Left ventricle myocardium inferior (tissue), 1 donor: ENCODE measurements around the gene ATP1A1. TPM values are rescaled to one million over a fixed set of nuclear protein-coding genes. Genes with fewer than 3 reads are reported as not detected.

ENCODE experiments used
- DNase-seq: peaks from one replicate; pipeline ENCODE4 v3.0.0-alpha.2; 2020
- H3K27ac ChIP-seq: fragments of 200-600 bp; replicated peaks from 2 replicates; pipeline ENCODE4 v1.8.0; 2021
- H3K27me3 ChIP-seq: fragments of 200-600 bp; 2 replicates; pipeline ENCODE4 v1.8.0; 2021; ENCODE audit warnings: low read depth
- H3K36me3 ChIP-seq: fragments of 200-600 bp; 2 replicates; pipeline ENCODE4 v1.8.0; 2021
- H3K4me1 ChIP-seq: fragments of 200-600 bp; 2 replicates; pipeline ENCODE4 v1.8.0; 2021
- H3K4me3 ChIP-seq: fragments of 200-600 bp; 2 replicates; pipeline ENCODE4 v1.8.0; 2021; ENCODE audit warnings: mild to moderate bottlenecking, moderate library complexity
- H3K9me3 ChIP-seq: fragments of 200-600 bp; replicated peaks from 2 replicates; pipeline ENCODE4 v1.8.0; 2021
- intact Hi-C: fragments of 100-400 bp; cut with micrococcal nuclease; formaldehyde crosslinking; loops from one replicate; pipeline ENCODE4 v1.11.0; 2022
- total RNA-seq: library from RNA; stranded (reverse); fragmentation: NEBNext Ultra II Directional; extraction: Animal tissue kit (Norgen Biotek cat#: 25700); gene quantifications from one replicate; pipeline ENCODE4 v1.2.1, GENCODE V29; 2021
- TF ChIP-seq, protein P1 (sequence below): fragments of 200-600 bp; IDR thresholded peaks from 2 replicates; pipeline ENCODE4 v1.8.0; 2021; ENCODE audit warnings: antibody characterized with exemption, mild to moderate bottlenecking, borderline replicate concordance
- donor health status: DM: no; HTN: yes; CAD: no; lungs with severe emphysema.

The ATP1A1 gene
- total RNA-seq, 1 donor from 2014 or later: 230 TPM

DNA sequence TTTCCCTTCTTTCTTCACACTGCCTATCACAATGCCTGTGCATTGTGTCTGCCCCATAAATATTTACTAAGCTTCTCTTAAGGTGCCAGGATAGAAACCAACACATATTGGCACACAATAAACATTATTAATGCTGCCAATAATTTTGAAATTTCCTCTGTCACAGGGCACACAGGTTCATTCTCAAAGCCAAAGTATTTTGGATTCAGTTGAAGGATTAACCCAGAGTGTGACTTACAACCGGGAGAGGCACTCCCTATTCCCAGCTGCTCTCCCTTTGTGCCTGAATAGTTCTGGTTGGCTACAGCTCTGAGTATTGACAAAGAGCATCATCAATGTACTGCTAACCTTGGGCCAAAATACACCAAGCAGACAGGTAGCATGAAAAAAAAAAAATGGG lies 46.6 kb upstream of the ATP1A1 start:
- no peaks in the 10 kb centered on the region for H3K9me3 ChIP-seq
- no peak for DNase-seq
- H3K27me3 ChIP-seq: no peaks in the 10 kb centered on the region
- TF ChIP-seq, protein P1, sequence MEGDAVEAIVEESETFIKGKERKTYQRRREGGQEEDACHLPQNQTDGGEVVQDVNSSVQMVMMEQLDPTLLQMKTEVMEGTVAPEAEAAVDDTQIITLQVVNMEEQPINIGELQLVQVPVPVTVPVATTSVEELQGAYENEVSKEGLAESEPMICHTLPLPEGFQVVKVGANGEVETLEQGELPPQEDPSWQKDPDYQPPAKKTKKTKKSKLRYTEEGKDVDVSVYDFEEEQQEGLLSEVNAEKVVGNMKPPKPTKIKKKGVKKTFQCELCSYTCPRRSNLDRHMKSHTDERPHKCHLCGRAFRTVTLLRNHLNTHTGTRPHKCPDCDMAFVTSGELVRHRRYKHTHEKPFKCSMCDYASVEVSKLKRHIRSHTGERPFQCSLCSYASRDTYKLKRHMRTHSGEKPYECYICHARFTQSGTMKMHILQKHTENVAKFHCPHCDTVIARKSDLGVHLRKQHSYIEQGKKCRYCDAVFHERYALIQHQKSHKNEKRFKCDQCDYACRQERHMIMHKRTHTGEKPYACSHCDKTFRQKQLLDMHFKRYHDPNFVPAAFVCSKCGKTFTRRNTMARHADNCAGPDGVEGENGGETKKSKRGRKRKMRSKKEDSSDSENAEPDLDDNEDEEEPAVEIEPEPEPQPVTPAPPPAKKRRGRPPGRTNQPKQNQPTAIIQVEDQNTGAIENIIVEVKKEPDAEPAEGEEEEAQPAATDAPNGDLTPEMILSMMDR: no peak
- no peaks in the 10 kb centered on the region for H3K4me1 ChIP-seq
- H3K27ac ChIP-seq: no peak overlapping the region
- H3K36me3 ChIP-seq: no peaks in the 10 kb centered on the region
- intact Hi-C loops: no loop called here
- H3K4me3 ChIP-seq: no peak overlapping the region

DNA sequence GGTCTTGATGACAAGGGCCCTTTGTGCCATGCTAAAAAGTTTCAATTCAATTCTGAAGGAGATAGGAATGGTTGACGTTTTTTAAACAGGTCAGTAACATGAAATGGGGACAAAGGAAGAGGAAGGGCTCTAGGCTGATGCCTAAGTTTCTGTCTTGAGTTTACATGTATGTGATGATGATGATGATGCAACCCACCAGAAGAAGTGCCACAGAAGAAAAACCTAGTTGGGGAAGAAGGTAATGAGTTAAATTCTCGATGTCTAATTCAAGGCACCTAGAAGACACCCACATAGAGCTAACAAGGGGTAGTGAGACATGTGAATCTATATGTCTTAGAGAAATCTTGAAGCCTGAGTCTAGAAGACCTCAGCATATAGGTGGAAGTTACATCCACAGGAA lies 44.4 kb upstream of the ATP1A1 start:
- no peaks in the 10 kb centered on the region for H3K36me3 ChIP-seq
- H3K4me1 ChIP-seq: peaks cover under 1% of the 10 kb centered on the region
- intact Hi-C loops: no loop called here
- no peak for DNase-seq
- TF ChIP-seq, protein P1: no peak
- H3K9me3 ChIP-seq: no peaks in the 10 kb centered on the region
- no peaks in the 10 kb centered on the region for H3K27me3 ChIP-seq
- no peak overlapping the region for H3K4me3 ChIP-seq
- no peak overlapping the region for H3K27ac ChIP-seq

DNA sequence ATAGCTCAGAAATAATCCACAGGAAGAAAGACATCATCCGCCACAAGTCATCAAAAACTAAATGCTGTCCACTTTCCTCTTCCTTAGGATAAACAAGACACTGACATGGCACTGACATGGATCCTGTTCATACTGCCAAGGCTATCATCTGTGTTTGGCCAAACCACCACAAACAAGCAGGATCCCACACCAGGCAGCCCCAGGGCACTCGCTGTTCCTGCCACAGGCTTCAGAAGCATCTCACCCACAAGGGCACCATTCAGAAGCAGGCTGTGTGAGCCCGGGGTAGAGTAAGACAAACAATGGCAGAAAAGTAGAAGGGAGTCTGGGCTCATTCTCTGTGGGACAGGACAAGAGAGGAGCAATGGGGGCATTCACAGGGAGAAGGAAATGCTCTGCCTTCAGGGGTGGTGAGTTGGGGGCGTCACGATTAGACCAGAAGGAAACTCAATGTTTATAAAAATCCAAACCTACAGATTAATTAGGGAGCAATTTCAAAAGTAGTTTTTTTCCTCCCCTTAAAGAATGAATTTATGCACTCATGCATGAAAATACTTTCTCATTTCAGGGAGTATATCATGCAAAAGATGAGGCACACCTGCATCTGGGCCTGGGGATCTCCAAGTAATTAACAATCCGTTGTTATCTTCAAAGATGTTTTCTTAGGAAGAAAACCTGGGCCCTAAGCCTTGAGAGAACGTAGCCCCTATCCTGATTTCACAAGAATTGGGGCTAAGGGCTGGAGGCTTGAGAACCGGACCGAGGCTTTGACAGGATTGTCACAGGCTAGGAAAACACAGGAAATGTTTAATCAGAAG lies 43.3 kb upstream of the ATP1A1 start:
- H3K4me1 ChIP-seq: peaks cover 11% of the 10 kb centered on the region
- TF ChIP-seq, protein P1: no peak
- intact Hi-C loops: no loop called here
- H3K4me3 ChIP-seq: no peak overlapping the region
- no peaks in the 10 kb centered on the region for H3K9me3 ChIP-seq
- no peaks in the 10 kb centered on the region for H3K36me3 ChIP-seq
- no peak for DNase-seq
- no peaks in the 10 kb centered on the region for H3K27me3 ChIP-seq
- no peak overlapping the region for H3K27ac ChIP-seq

DNA sequence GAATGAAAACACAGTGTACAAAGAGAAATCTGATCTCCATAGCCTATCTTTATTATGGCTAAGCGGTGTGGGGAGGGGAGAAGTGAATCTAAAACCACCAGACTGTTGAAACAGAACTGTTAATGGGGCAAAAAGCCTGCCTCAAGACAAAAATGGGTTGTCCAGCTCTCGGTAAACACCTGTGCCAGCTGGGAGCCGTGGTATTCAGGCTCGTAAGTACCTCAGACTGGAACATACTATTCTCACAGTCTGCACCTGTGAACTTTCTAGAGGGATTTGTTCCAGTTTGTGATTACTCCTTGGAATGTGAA lies 42.7 kb upstream of the ATP1A1 start:
- TF ChIP-seq, protein P1: no peak
- intact Hi-C loops: no loop called here
- Histone ChIP-seq H3K36me3 (no peaks in the 10 kb centered on the region), H3K9me3 (no peaks in the 10 kb centered on the region), H3K27me3 (no peaks in the 10 kb centered on the region), H3K27ac (no peak overlapping the region), H3K4me3 (no peak overlapping the region), H3K4me1 (peaks cover 17% of the 10 kb centered on the region)
- DNase-seq: no peak

DNA sequence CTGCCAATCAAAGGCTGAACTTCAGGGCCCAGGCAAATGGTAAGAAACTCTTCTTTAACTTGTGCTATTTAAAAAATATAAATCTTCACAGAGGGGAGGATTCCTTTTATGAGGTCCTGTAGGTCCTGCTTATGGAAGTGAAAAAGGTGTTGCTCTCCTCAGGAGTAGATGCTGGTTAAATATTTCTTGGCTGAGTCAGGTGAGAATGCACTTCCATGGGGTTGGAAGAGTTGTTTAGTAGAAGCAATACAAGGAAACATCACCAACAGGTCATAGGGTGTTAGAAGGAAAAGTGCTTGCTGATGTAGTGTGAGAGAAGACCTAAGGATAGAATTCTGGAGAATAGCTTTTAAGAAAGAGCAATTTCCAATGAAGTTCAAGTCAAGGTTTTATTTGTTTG lies 42.2 kb upstream of the ATP1A1 start:
- no peaks in the 10 kb centered on the region for H3K27me3 ChIP-seq
- TF ChIP-seq, protein P1: no peak
- no peaks in the 10 kb centered on the region for H3K9me3 ChIP-seq
- no peaks in the 10 kb centered on the region for H3K36me3 ChIP-seq
- no peak for DNase-seq
- no peak overlapping the region for H3K4me3 ChIP-seq
- no peak overlapping the region for H3K27ac ChIP-seq
- peaks cover 22% of the 10 kb centered on the region for H3K4me1 ChIP-seq
- intact Hi-C loops: no loop called here
